H1 (cell line): Measurements from ENCODE around the gene BOD1L2. TPM values are rescaled to one million over a fixed set of nuclear protein-coding genes. Genes with fewer than 3 reads are reported as not detected.

Experiments used
- BACH1 ChIP-seq: IDR thresholded peaks from 2 replicates; pipeline ENCODE4 v1.6.1; 2012; ENCODE audit warnings: low read length, improper control_type of control experiment
- CBX5 ChIP-seq: fragments of 300-800, 300-1000 bp; sonication (generic); IDR thresholded peaks from 2 replicates; pipeline ENCODE4 v1.7.1; 2016; ENCODE audit warnings: antibody characterized with exemption, low read length, low read depth
- GABPA ChIP-seq: IDR thresholded peaks from 2 replicates; pipeline ENCODE4 v1.6.1; 2011; ENCODE audit warnings: mild to moderate bottlenecking, low read length, moderate library complexity, borderline replicate concordance; ENCODE audit not compliant: insufficient read depth
- PHF8 ChIP-seq: fragments of 200-600 bp; sonication (generic); conservative IDR thresholded peaks from 2 replicates; pipeline ENCODE4 v1.7.1; 2012; ENCODE audit warnings: low read depth, mild to moderate bottlenecking, inconsistent platforms, low read length, moderate library complexity
- SP4 ChIP-seq: IDR thresholded peaks from 2 replicates; pipeline ENCODE4 v1.6.1; 2012; ENCODE audit warnings: low read length, inconsistent platforms
- SRF ChIP-seq: IDR thresholded peaks from 2 replicates; pipeline ENCODE4 v1.6.1; 2011; ENCODE audit warnings: mild to moderate bottlenecking, low read depth, low read length, moderate library complexity
- TEAD4 ChIP-seq: IDR thresholded peaks from 2 replicates; pipeline ENCODE4 v1.6.1; 2012; ENCODE audit warnings: low read depth, low read length, inconsistent platforms, mixed read lengths
- ZNF274 ChIP-seq: IDR thresholded peaks from 2 replicates; pipeline ENCODE4 v1.7.0; 2012; ENCODE audit warnings: low read length, borderline replicate concordance; ENCODE audit errors: extremely low read depth
- polyA plus RNA-seq, 7 experiments: library from polyadenylated mRNA; depleted of rRNA in 3 of 7; stranded (reverse) in 5 of 7; unstranded in 2 of 7; fragments of >200 nt in 5 of 7; fragments of 200-250 nt in 2 of 7; gene quantifications; 1 replicate in 5 of 7; 2 replicates in 1 of 7; 4 replicates in 1 of 7; pipeline versions ENCODE4 v1.2.1 to v1.2.3, GENCODE V29; 2011 to 2013; ENCODE audit warnings: missing spikeins in 2 of 7, mixed read lengths in 2 of 7
- total RNA-seq: library from RNA; stranded (reverse); fragmentation: NEBNext Ultra II Directional; extraction: Animal tissue kit (Norgen Biotek cat#: 25700); gene quantifications from 2 replicates; pipeline ENCODE4 v1.2.1, GENCODE V29; 2021
- TF ChIP-seq, protein P1 (sequence below): fragments of 300-600 bp; sonication (generic); IDR thresholded peaks from 2 replicates; pipeline ENCODE4 v1.7.1; 2012; ENCODE audit warnings: low read length, moderate library complexity, mild to moderate bottlenecking, inconsistent platforms; ENCODE audit not compliant: insufficient replicate concordance
- TF ChIP-seq, protein P2 (sequence below): IDR thresholded peaks from 2 replicates; pipeline ENCODE4 v1.6.1; 2012; ENCODE audit warnings: inconsistent platforms
- TF ChIP-seq, protein P3 (sequence below): IDR thresholded peaks from 2 replicates; pipeline ENCODE4 v1.6.1; 2011; ENCODE audit warnings: low read depth, mild to moderate bottlenecking, low read length; ENCODE audit not compliant: insufficient read depth

BOD1L2 gene
- total and polyA plus RNA-seq, 2 of the 8 experiments (the other 6 are each of a cell fraction or from before 2014, with no cell fraction given) = not detected

DNA sequence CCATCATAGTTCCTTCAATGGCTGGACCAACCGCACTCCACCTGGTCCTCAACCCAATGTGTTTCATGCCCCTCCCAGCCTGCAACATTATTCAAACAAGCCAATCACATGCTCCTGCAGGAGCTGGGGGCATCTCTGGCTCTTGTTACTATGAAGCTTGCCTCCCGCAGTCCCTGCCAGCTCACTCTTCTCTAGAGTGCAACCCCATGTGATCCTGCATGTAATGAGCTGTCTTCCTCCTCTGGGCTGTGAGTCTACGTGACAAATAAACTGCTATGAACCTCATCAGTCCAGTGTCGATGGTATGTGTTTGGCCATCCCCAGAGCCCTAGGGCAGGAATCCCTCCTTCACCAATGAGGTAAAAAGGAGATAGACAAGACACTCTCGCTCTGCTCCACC, 15.8 kb upstream of the BOD1L2 start (continued):
- TF ChIP-seq, protein P1, sequence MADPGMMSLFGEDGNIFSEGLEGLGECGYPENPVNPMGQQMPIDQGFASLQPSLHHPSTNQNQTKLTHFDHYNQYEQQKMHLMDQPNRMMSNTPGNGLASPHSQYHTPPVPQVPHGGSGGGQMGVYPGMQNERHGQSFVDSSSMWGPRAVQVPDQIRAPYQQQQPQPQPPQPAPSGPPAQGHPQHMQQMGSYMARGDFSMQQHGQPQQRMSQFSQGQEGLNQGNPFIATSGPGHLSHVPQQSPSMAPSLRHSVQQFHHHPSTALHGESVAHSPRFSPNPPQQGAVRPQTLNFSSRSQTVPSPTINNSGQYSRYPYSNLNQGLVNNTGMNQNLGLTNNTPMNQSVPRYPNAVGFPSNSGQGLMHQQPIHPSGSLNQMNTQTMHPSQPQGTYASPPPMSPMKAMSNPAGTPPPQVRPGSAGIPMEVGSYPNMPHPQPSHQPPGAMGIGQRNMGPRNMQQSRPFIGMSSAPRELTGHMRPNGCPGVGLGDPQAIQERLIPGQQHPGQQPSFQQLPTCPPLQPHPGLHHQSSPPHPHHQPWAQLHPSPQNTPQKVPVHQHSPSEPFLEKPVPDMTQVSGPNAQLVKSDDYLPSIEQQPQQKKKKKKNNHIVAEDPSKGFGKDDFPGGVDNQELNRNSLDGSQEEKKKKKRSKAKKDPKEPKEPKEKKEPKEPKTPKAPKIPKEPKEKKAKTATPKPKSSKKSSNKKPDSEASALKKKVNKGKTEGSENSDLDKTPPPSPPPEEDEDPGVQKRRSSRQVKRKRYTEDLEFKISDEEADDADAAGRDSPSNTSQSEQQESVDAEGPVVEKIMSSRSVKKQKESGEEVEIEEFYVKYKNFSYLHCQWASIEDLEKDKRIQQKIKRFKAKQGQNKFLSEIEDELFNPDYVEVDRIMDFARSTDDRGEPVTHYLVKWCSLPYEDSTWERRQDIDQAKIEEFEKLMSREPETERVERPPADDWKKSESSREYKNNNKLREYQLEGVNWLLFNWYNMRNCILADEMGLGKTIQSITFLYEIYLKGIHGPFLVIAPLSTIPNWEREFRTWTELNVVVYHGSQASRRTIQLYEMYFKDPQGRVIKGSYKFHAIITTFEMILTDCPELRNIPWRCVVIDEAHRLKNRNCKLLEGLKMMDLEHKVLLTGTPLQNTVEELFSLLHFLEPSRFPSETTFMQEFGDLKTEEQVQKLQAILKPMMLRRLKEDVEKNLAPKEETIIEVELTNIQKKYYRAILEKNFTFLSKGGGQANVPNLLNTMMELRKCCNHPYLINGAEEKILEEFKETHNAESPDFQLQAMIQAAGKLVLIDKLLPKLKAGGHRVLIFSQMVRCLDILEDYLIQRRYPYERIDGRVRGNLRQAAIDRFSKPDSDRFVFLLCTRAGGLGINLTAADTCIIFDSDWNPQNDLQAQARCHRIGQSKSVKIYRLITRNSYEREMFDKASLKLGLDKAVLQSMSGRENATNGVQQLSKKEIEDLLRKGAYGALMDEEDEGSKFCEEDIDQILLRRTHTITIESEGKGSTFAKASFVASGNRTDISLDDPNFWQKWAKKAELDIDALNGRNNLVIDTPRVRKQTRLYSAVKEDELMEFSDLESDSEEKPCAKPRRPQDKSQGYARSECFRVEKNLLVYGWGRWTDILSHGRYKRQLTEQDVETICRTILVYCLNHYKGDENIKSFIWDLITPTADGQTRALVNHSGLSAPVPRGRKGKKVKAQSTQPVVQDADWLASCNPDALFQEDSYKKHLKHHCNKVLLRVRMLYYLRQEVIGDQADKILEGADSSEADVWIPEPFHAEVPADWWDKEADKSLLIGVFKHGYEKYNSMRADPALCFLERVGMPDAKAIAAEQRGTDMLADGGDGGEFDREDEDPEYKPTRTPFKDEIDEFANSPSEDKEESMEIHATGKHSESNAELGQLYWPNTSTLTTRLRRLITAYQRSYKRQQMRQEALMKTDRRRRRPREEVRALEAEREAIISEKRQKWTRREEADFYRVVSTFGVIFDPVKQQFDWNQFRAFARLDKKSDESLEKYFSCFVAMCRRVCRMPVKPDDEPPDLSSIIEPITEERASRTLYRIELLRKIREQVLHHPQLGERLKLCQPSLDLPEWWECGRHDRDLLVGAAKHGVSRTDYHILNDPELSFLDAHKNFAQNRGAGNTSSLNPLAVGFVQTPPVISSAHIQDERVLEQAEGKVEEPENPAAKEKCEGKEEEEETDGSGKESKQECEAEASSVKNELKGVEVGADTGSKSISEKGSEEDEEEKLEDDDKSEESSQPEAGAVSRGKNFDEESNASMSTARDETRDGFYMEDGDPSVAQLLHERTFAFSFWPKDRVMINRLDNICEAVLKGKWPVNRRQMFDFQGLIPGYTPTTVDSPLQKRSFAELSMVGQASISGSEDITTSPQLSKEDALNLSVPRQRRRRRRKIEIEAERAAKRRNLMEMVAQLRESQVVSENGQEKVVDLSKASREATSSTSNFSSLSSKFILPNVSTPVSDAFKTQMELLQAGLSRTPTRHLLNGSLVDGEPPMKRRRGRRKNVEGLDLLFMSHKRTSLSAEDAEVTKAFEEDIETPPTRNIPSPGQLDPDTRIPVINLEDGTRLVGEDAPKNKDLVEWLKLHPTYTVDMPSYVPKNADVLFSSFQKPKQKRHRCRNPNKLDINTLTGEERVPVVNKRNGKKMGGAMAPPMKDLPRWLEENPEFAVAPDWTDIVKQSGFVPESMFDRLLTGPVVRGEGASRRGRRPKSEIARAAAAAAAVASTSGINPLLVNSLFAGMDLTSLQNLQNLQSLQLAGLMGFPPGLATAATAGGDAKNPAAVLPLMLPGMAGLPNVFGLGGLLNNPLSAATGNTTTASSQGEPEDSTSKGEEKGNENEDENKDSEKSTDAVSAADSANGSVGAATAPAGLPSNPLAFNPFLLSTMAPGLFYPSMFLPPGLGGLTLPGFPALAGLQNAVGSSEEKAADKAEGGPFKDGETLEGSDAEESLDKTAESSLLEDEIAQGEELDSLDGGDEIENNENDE = no peak
- no peak for TF ChIP-seq SRF
- TF ChIP-seq, protein P2, sequence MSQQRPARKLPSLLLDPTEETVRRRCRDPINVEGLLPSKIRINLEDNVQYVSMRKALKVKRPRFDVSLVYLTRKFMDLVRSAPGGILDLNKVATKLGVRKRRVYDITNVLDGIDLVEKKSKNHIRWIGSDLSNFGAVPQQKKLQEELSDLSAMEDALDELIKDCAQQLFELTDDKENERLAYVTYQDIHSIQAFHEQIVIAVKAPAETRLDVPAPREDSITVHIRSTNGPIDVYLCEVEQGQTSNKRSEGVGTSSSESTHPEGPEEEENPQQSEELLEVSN = no peak
- TF ChIP-seq, protein P3, sequence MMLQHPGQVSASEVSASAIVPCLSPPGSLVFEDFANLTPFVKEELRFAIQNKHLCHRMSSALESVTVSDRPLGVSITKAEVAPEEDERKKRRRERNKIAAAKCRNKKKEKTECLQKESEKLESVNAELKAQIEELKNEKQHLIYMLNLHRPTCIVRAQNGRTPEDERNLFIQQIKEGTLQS = no peak
- TF ChIP-seq CBX5 = no peak
- TF ChIP-seq ZNF274 = no peak
- no peak for TF ChIP-seq PHF8
- no peak for TF ChIP-seq SP4
- no peak for TF ChIP-seq BACH1
- no peak for TF ChIP-seq TEAD4
- TF ChIP-seq GABPA = no peak
